Measurements from ENCODE around the gene ZNF189.

DNA sequence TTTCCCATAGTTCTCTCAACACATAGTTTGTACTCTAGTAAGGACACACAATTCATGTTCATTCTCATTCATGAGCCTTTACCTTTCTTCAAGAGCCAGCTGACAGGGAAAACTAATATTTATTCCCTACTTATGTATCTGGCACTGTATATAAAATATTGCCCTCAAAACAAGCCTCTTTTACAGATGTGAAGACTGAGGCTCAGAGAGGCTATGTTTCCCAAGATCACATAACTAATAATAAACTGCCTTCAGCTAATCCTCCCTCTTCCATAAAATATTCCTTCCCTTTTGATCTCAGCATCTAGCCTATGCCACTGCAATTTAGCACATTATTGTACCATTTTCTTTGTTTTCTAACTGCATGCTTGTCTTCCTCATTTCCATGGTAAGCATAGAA is 18.7 kb downstream of the ZNF189 start:
- TF ChIP-seq, protein P1, sequence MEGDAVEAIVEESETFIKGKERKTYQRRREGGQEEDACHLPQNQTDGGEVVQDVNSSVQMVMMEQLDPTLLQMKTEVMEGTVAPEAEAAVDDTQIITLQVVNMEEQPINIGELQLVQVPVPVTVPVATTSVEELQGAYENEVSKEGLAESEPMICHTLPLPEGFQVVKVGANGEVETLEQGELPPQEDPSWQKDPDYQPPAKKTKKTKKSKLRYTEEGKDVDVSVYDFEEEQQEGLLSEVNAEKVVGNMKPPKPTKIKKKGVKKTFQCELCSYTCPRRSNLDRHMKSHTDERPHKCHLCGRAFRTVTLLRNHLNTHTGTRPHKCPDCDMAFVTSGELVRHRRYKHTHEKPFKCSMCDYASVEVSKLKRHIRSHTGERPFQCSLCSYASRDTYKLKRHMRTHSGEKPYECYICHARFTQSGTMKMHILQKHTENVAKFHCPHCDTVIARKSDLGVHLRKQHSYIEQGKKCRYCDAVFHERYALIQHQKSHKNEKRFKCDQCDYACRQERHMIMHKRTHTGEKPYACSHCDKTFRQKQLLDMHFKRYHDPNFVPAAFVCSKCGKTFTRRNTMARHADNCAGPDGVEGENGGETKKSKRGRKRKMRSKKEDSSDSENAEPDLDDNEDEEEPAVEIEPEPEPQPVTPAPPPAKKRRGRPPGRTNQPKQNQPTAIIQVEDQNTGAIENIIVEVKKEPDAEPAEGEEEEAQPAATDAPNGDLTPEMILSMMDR (IDR thresholded peaks at IDR 0.05; ENCODE audit: low read length) = no peak
- TF ChIP-seq EZH2phosphoT487 (IDR thresholded peaks at IDR 0.05; ENCODE audit: low read length) (no peak), EZH2 (optimal IDR thresholded peaks at IDR 0.05; ENCODE audit: low read depth, low read length) (no peak)

Measured in MM.1S (cell line).